HEK293T (cell line): ENCODE data around the gene DPYSL4.

Source experiments
- ARNT ChIP-seq: fragments of 450-650 bp; IDR thresholded peaks from 2 replicates; pipeline ENCODE4 v1.6.1; 2017; ENCODE audit warnings: mild to moderate bottlenecking
- BHLHE40 ChIP-seq: fragments of 450-650 bp; IDR thresholded peaks from 2 replicates; pipeline ENCODE4 v1.6.1; 2016; ENCODE audit warnings: mild to moderate bottlenecking, moderate library complexity, borderline replicate concordance
- FOXK2 ChIP-seq: fragments of 450-650 bp; IDR thresholded peaks from 2 replicates; pipeline ENCODE4 v1.6.1; 2016; ENCODE audit warnings: mild to moderate bottlenecking
- FOXM1 ChIP-seq: fragments of 450-650 bp; IDR thresholded peaks from 2 replicates; pipeline ENCODE4 v1.6.1; 2017; ENCODE audit warnings: mild to moderate bottlenecking, borderline replicate concordance
- NFRKB ChIP-seq: fragments of 450-650 bp; IDR thresholded peaks from 2 replicates; pipeline ENCODE4 v1.6.1; 2016; ENCODE audit warnings: mild to moderate bottlenecking, moderate library complexity
- SP1 ChIP-seq: fragments of 450-650 bp; IDR thresholded peaks from 2 replicates; pipeline ENCODE4 v1.6.1; 2017
- TARDBP ChIP-seq: fragments of 450-650 bp; IDR thresholded peaks from 2 replicates; pipeline ENCODE4 v1.6.1; 2016

- TF ChIP-seq BHLHE40, result no peak
- no peak for TF ChIP-seq SP1
- TF ChIP-seq ARNT, result no peak
- no peak for TF ChIP-seq TARDBP
- no peak for TF ChIP-seq NFRKB
- TF ChIP-seq FOXM1, result no peak
- no peak for TF ChIP-seq FOXK2
Observed at GRCh38 chr10:132151286-132151950, 35.3 kb upstream of the DPYSL4 start.
